ENCODE data around the gene ZFAND6.
"Not testable (repeated sequence)": the region's sequence is repeated elsewhere in the genome, so short reads cannot be mapped to it uniquely, and the experiment has no call there.

ZFAND6 gene

GRCh38 chr15:80058851-80059785, at the start of gene ZFAND6:
ZFAND6 (plus strand) TSS chr15:80059676; CDS start chr15:80120345, 60,669 bp downstream.
- peak; percentile 89 to 90 for DNase-seq

- no peak for DNase-seq
Measured at GRCh38 chr15:80010131-80010673, 49.3 kb upstream of the ZFAND6 start.

GRCh38 chr15:80011041-80011523, 48.4 kb upstream of the ZFAND6 start:
- not testable (repeated sequence) for DNase-seq

- DNase-seq: no peak
Measured at GRCh38 chr15:80011596-80011995, 47.9 kb upstream of the ZFAND6 start.

GRCh38 chr15:80012060-80012726, 47.3 kb upstream of the ZFAND6 start:
- no peak for DNase-seq

- DNase-seq: not testable (repeated sequence)
Measured at GRCh38 chr15:80014186-80014585, 45.3 kb upstream of the ZFAND6 start.

- DNase-seq: no peak
Measured at GRCh38 chr15:80015156-80015555, 44.3 kb upstream of the ZFAND6 start.

- not testable (repeated sequence) for DNase-seq
Measured at GRCh38 chr15:80016506-80016905, 43.0 kb upstream of the ZFAND6 start.

GRCh38 chr15:80017139-80017538, 42.3 kb upstream of the ZFAND6 start:
- DNase-seq: not testable (repeated sequence)

- no peak for DNase-seq
Measured at GRCh38 chr15:80019168-80019745, 40.2 kb upstream of the ZFAND6 start.

- DNase-seq: not testable (repeated sequence)
Measured at GRCh38 chr15:80020149-80020548, 39.3 kb upstream of the ZFAND6 start.

GRCh38 chr15:80020731-80021130, 38.7 kb upstream of the ZFAND6 start:
- DNase-seq: no peak

GRCh38 chr15:80026310-80026709, 33.2 kb upstream of the ZFAND6 start:
- no peak for DNase-seq

GRCh38 chr15:80026754-80027153, 32.7 kb upstream of the ZFAND6 start:
- DNase-seq: no peak

GRCh38 chr15:80028937-80029336, 30.5 kb upstream of the ZFAND6 start:
- DNase-seq: no peak

GRCh38 chr15:80031841-80032240, 27.6 kb upstream of the ZFAND6 start:
- DNase-seq: no peak

- no peak for DNase-seq
Measured at GRCh38 chr15:80034629-80035028, 24.8 kb upstream of the ZFAND6 start.

- DNase-seq: no peak
Measured at GRCh38 chr15:80036071-80036470, 23.4 kb upstream of the ZFAND6 start.

GRCh38 chr15:80041494-80042253, 17.8 kb upstream of the ZFAND6 start:
- no peak for DNase-seq

- DNase-seq: no peak
Measured at GRCh38 chr15:80042568-80042967, 16.9 kb upstream of the ZFAND6 start.

- DNase-seq: not testable (repeated sequence)
Measured at GRCh38 chr15:80045219-80045618, 14.3 kb upstream of the ZFAND6 start.

- DNase-seq: no peak
Measured at GRCh38 chr15:80049046-80049445, 10.4 kb upstream of the ZFAND6 start.
